H9 (cell line): Measurements from ENCODE around the gene AACS. TPM values are rescaled to one million over a fixed set of nuclear protein-coding genes. Genes with fewer than 3 reads are reported as not detected.

Experiments
- DNase-seq: peaks from one replicate; pipeline ENCODE4 v3.0.0-alpha.2; 2017
- H2AFZ ChIP-seq: one replicate; pipeline ENCODE4 v1.6.1; 2013; ENCODE audit warnings: mild to moderate bottlenecking, low read length, control low read depth, moderate library complexity
- H2AK5ac ChIP-seq: 2 replicates; pipeline ENCODE4 v1.6.1; 2013; ENCODE audit warnings: low read length, control low read depth, mixed read lengths; ENCODE audit not compliant: insufficient read length
- H2BK120ac ChIP-seq: one replicate; pipeline ENCODE4 v1.6.1; 2013; ENCODE audit warnings: low read depth, mild to moderate bottlenecking, low read length, control low read depth, inconsistent platforms; ENCODE audit not compliant: poor library complexity, severe bottlenecking
- H2BK12ac ChIP-seq: 2 replicates; pipeline ENCODE4 v1.6.1; 2013; ENCODE audit warnings: low read length, control low read depth, mixed read lengths, low read depth; ENCODE audit not compliant: insufficient read length
- H2BK15ac ChIP-seq: 2 replicates; pipeline ENCODE4 v1.6.1; 2013; ENCODE audit warnings: low read depth, low read length, control low read depth
- H2BK20ac ChIP-seq: one replicate; pipeline ENCODE4 v1.6.1; 2013; ENCODE audit warnings: low read depth, mild to moderate bottlenecking, low read length, control low read depth, inconsistent platforms; ENCODE audit not compliant: poor library complexity, severe bottlenecking
- H2BK5ac ChIP-seq: 2 replicates; pipeline ENCODE4 v1.6.1; 2013; ENCODE audit warnings: low read length, control low read depth, mixed read lengths; ENCODE audit not compliant: insufficient read length
- H3K14ac ChIP-seq: 2 replicates; pipeline ENCODE4 v1.6.1; 2013; ENCODE audit warnings: low read length, control low read depth; ENCODE audit not compliant: insufficient read depth
- H3K18ac ChIP-seq: 2 replicates; pipeline ENCODE4 v1.6.1; 2013; ENCODE audit warnings: low read depth, mild to moderate bottlenecking, mixed read lengths, low read length, control low read depth; ENCODE audit not compliant: insufficient read length
- H3K23ac ChIP-seq: 2 replicates; pipeline ENCODE4 v1.6.1; 2013; ENCODE audit warnings: low read length, control low read depth, mixed read lengths, low read depth; ENCODE audit not compliant: insufficient read length
- H3K23me2 ChIP-seq: 2 replicates; pipeline ENCODE4 v1.6.1; 2013; ENCODE audit warnings: low read depth, mild to moderate bottlenecking, mixed read lengths, low read length, control low read depth; ENCODE audit not compliant: insufficient read length, poor library complexity, severe bottlenecking
- H3K27ac ChIP-seq: 2 replicates; pipeline ENCODE4 v1.5.1; 2013; ENCODE audit warnings: low read length, control low read depth, mixed read lengths, low read depth; ENCODE audit not compliant: insufficient read length
- H3K27me3 ChIP-seq: 2 replicates; pipeline ENCODE4 v1.6.1; 2013; ENCODE audit warnings: low read length, control low read depth, inconsistent platforms; ENCODE audit not compliant: insufficient read depth
- H3K4ac ChIP-seq: 2 replicates; pipeline ENCODE4 v1.6.1; 2013; ENCODE audit warnings: low read depth, mild to moderate bottlenecking, control low read depth, inconsistent platforms, low read length, moderate library complexity
- H3K4me1 ChIP-seq: 2 replicates; pipeline ENCODE4 v1.6.1; 2013; ENCODE audit warnings: low read length, control low read depth, inconsistent platforms; ENCODE audit not compliant: insufficient read depth
- H3K4me2 ChIP-seq: 2 replicates; pipeline ENCODE4 v1.6.1; 2013; ENCODE audit warnings: low read length, control low read depth, mixed read lengths; ENCODE audit not compliant: insufficient read length, insufficient read depth
- H3K56ac ChIP-seq: 2 replicates; pipeline ENCODE4 v1.6.1; 2013; ENCODE audit warnings: low read depth, mild to moderate bottlenecking, mixed read lengths, low read length, control low read depth; ENCODE audit not compliant: insufficient read length
- H3K79me1 ChIP-seq: 2 replicates; pipeline ENCODE4 v1.6.1; 2013; ENCODE audit warnings: low read depth, mild to moderate bottlenecking, moderate library complexity, low read length, control low read depth, inconsistent platforms; ENCODE audit not compliant: insufficient read depth, poor library complexity, severe bottlenecking
- H3K79me2 ChIP-seq: 2 replicates; pipeline ENCODE4 v1.6.1; 2013; ENCODE audit warnings: low read length, control low read depth, inconsistent platforms; ENCODE audit not compliant: insufficient read depth
- H3K9ac ChIP-seq: 2 replicates; pipeline ENCODE4 v1.6.1; 2013; ENCODE audit warnings: low read length, control low read depth, mixed read lengths; ENCODE audit not compliant: insufficient read length; ENCODE audit errors: extremely low read depth
- H3K9me3 ChIP-seq: one replicate; pipeline ENCODE4 v1.6.1; 2013; ENCODE audit warnings: low read depth, low read length, inconsistent platforms; ENCODE audit not compliant: control insufficient read depth
- H3T11ph ChIP-seq: one replicate; pipeline ENCODE4 v1.6.1; 2013; ENCODE audit warnings: mild to moderate bottlenecking, low read length, control low read depth, inconsistent platforms
- H4K20me1 ChIP-seq: one replicate; pipeline ENCODE4 v1.6.1; 2013; ENCODE audit not compliant: control insufficient read depth, insufficient read length, insufficient read depth
- H4K5ac ChIP-seq: 2 replicates; pipeline ENCODE4 v1.6.1; 2013; ENCODE audit warnings: low read depth, mild to moderate bottlenecking, mixed read lengths, low read length, control low read depth; ENCODE audit not compliant: insufficient read length
- H4K8ac ChIP-seq: replicated peaks from 2 replicates; pipeline ENCODE4 v1.6.1; 2013; ENCODE audit warnings: low read length, control low read depth, mixed read lengths, low read depth; ENCODE audit not compliant: insufficient read length
- H4K91ac ChIP-seq: 2 replicates; pipeline ENCODE4 v1.6.1; 2013; ENCODE audit warnings: low read depth, mild to moderate bottlenecking, moderate library complexity, mixed read lengths, low read length, control low read depth; ENCODE audit not compliant: insufficient read length
- H3K27ac Mint-ChIP-seq, 3 experiments: 2 replicates in 2 of 3; 3 replicates in 1 of 3; pipeline ENCODE4 v1.8.0; 2020 to 2021; ENCODE audit warnings: mixed read lengths in 3 of 3, mild to moderate bottlenecking in 1 of 3, moderate library complexity in 1 of 3
- H3K27me3 Mint-ChIP-seq: 2 replicates; pipeline ENCODE4 v1.8.0; 2021; ENCODE audit warnings: low read depth, mild to moderate bottlenecking, moderate library complexity, mixed read lengths
- H3K36me3 Mint-ChIP-seq, 3 experiments: 2 replicates in 2 of 3; 3 replicates in 1 of 3; pipeline ENCODE4 v1.8.0; 2020 to 2021; ENCODE audit warnings: low read depth in 3 of 3, mixed read lengths in 3 of 3; ENCODE audit not compliant: insufficient read depth in 1 of 3
- H3K4me1 Mint-ChIP-seq, 2 experiments: 2 replicates each; pipeline ENCODE4 v1.8.0; 2020; ENCODE audit warnings: mixed read lengths in 2 of 2
- H3K4me3 Mint-ChIP-seq, 2 experiments: 2 replicates in 1 of 2; 3 replicates in 1 of 2; pipeline ENCODE4 v1.8.0; 2020 to 2021; ENCODE audit warnings: mild to moderate bottlenecking in 2 of 2, mixed read lengths in 2 of 2, moderate library complexity in 1 of 2
- H3K9me3 Mint-ChIP-seq, 2 experiments: 2 replicates in 1 of 2; 3 replicates in 1 of 2; pipeline ENCODE4 v1.8.0; 2020; ENCODE audit warnings: mild to moderate bottlenecking in 2 of 2, mixed read lengths in 2 of 2, moderate library complexity in 1 of 2
- WGBS: extraction: QIAGEN DNeasy Blood & Tissue Kit; methylation state at CpG from one replicate; pipeline ENCODE4 v1.1.7; 2013; ENCODE audit warnings: missing lambda C conversion rate, low lambda C conversion rate, mixed read lengths; ENCODE audit not compliant: insufficient read length; ENCODE audit errors: extremely low coverage; 5-methylcytosine and 5-hydroxymethylcytosine counted together
- total RNA-seq: library from RNA; stranded (reverse); gene quantifications from 2 replicates; pipeline ENCODE4 v1.2.1, GENCODE V29; 2021
- TF ChIP-seq, protein P1 (sequence below): fragments of 200-600 bp; sonication (generic); conservative IDR thresholded peaks from 3 replicates; pipeline ENCODE4 v1.8.0; 2021; ENCODE audit warnings: antibody characterized with exemption, mild to moderate bottlenecking

The AACS gene
- total RNA-seq, 1 experiment from 2014 or later, result 35.0 TPM

DNA sequence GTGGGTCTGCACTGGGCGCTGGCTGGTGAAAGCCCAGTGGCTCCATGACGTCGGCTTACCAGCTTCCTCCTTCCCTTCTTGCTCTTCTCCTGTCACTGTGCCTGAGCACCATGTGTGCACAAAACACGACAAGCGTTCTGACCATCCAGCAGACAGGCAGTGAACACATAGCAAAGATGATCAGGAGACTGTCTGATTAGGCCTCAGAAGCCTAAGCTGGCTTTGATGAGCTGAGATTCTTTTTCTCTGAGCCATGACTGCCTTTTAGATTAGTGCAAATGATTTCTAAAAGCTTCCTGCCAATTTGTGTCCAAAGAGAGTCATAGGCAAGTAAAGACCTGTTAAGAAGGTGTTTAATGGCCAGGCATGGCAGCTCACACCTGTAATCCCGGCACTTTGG lies 83.1 kb downstream of the AACS start:
- Histone ChIP-seq H2AFZ (no peak overlapping the region), H3K14ac (no peak overlapping the region; the same call in 1 of the 2 replicates)

More for the DNA sequence above, 83.1 kb downstream of the AACS start:
- no peaks in the 10 kb centered on the region for H3K79me2 ChIP-seq
- H2BK5ac ChIP-seq, result no peak overlapping the region
- no peak overlapping the region for H2BK15ac ChIP-seq
- no peak overlapping the region for H2AK5ac ChIP-seq
- no peak overlapping the region for H4K91ac ChIP-seq
- Mint-ChIP-seq H3K36me3 (no peaks in the 10 kb centered on the region; a peak in 1 of 7 replicates), H3K27me3 (peaks cover 13% of the 10 kb centered on the region), H3K27ac (no peak overlapping the region; a peak in 1 of 7 replicates), H3K4me1 (peaks cover 11 to 13% of the 10 kb centered on the region in 2 experiments), H3K4me3 (no peak overlapping the region), H3K9me3 (no peaks in the 10 kb centered on the region; a peak in 1 of 5 replicates)
- H3K27me3 ChIP-seq, result no peaks in the 10 kb centered on the region
- no peak overlapping the region for H3K4me2 ChIP-seq
- no peaks in the 10 kb centered on the region for H4K20me1 ChIP-seq
- H2BK20ac ChIP-seq, result no peak overlapping the region
- H4K5ac ChIP-seq, result no peak overlapping the region
- no peak overlapping the region for H4K8ac ChIP-seq
- no peak overlapping the region for H3K27ac ChIP-seq
- TF ChIP-seq, protein P1, sequence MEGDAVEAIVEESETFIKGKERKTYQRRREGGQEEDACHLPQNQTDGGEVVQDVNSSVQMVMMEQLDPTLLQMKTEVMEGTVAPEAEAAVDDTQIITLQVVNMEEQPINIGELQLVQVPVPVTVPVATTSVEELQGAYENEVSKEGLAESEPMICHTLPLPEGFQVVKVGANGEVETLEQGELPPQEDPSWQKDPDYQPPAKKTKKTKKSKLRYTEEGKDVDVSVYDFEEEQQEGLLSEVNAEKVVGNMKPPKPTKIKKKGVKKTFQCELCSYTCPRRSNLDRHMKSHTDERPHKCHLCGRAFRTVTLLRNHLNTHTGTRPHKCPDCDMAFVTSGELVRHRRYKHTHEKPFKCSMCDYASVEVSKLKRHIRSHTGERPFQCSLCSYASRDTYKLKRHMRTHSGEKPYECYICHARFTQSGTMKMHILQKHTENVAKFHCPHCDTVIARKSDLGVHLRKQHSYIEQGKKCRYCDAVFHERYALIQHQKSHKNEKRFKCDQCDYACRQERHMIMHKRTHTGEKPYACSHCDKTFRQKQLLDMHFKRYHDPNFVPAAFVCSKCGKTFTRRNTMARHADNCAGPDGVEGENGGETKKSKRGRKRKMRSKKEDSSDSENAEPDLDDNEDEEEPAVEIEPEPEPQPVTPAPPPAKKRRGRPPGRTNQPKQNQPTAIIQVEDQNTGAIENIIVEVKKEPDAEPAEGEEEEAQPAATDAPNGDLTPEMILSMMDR, result no peak
- H3K56ac ChIP-seq, result no peak overlapping the region
- no peaks in the 10 kb centered on the region for H3K23me2 ChIP-seq
- WGBS, result no CpG with 5 or more reads among the region's 6 CpGs
- no peak overlapping the region for H3T11ph ChIP-seq
- H2BK12ac ChIP-seq, result no peak overlapping the region
- no peak for DNase-seq
- H3K9me3 ChIP-seq, result no peaks in the 10 kb centered on the region
- H3K4ac ChIP-seq, result no peak overlapping the region
- H2BK120ac ChIP-seq, result no peak overlapping the region
- H3K18ac ChIP-seq, result no peak overlapping the region
- H3K9ac ChIP-seq, result no peak overlapping the region
- H3K4me1 ChIP-seq, result no peaks in the 10 kb centered on the region
- no peaks in the 10 kb centered on the region for H3K79me1 ChIP-seq
- H3K23ac ChIP-seq, result no peak overlapping the region
